IPS-18a (cell line): Measurements from ENCODE around the gene OPA1.
A peak's percentile ranks its signal among the peaks of the same experiment; 100 is the strongest.

Experiments used
- H3K27ac ChIP-seq: one replicate; pipeline ENCODE4 v1.5.1; 2013; ENCODE audit warnings: low read length
- H3K27me3 ChIP-seq: one replicate; pipeline ENCODE4 v1.6.1; 2013; ENCODE audit warnings: mild to moderate bottlenecking, low read length; ENCODE audit not compliant: control insufficient read depth, insufficient read depth
- H3K36me3 ChIP-seq: one replicate; pipeline ENCODE4 v1.6.1; 2013; ENCODE audit warnings: low read depth, low read length; ENCODE audit not compliant: control insufficient read depth
- H3K4me1 ChIP-seq: one replicate; pipeline ENCODE4 v1.6.1; 2013; ENCODE audit warnings: low read depth, low read length; ENCODE audit not compliant: control insufficient read depth
- H3K4me3 ChIP-seq: one replicate; pipeline ENCODE4 v1.5.1; 2013; ENCODE audit warnings: low read length
- H3K9ac ChIP-seq: one replicate; pipeline ENCODE4 v1.6.1; 2013; ENCODE audit warnings: mild to moderate bottlenecking, low read length, moderate library complexity
- H3K9me3 ChIP-seq: one replicate; pipeline ENCODE4 v1.6.1; 2013; ENCODE audit warnings: low read depth, low read length; ENCODE audit not compliant: control insufficient read depth

OPA1 gene

DNA sequence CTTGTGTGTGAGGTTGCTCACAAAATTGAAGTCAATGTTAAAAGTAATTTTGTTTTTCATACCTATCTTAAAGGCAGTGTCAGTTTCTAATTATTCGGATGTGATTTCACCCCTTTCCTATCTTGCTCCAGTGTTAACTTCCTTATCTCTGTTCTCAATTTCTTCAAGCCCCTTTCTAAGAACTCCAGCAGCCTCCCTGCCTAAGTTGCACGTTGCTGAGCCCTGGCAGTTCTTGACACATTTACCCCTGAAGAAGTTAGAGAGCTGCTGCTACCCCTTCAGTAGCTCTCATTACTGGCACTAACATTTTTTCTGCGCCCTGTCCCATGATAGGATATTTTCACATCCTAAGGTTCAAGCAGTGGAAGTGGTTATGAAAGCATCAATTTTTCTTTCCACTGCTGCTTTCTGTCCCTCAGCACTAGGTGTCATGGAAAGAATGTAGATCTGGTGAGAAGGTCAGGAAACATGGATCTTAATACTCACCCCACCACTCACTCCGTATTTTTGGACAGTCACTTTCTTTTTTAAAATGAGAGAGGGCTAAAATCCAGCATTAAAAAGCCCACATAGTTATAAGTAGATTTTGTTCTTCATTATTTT lies 62.9 kb downstream of the OPA1 start:
- Histone ChIP-seq H3K27ac (no peak overlapping the region), H3K4me1 (peaks cover 29% of the 10 kb centered on the region), H3K9me3 (no peaks in the 10 kb centered on the region), H3K27me3 (no peaks in the 10 kb centered on the region), H3K4me3 (no peak overlapping the region), H3K36me3 (peaks cover 26% of the 10 kb centered on the region), H3K9ac (no peak overlapping the region)

DNA sequence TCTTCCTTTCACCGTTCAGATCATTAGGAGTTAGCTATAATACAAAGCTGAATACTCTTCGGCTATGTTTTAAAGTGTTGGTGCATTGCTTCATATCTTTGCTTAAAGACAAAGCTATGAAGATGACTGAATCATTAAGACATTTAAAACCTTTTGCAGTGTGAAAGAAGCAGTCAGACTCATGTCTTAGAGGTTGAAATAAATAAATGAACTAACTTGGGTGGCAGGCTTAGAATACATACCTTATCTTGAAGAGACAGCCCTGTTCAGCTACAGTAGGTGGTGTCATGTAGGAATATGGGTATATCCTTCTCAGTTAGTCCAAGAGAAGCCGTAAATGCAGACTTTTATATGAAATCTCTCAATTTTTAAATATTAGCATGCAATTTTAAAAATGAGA lies 63.4 kb downstream of the OPA1 start:
- Histone ChIP-seq H3K27ac (no peak overlapping the region), H3K4me1 (peaks cover 33% of the 10 kb centered on the region), H3K4me3 (no peak overlapping the region), H3K9ac (no peak overlapping the region), H3K36me3 (peaks cover 27% of the 10 kb centered on the region), H3K9me3 (no peaks in the 10 kb centered on the region), H3K27me3 (no peaks in the 10 kb centered on the region)

DNA sequence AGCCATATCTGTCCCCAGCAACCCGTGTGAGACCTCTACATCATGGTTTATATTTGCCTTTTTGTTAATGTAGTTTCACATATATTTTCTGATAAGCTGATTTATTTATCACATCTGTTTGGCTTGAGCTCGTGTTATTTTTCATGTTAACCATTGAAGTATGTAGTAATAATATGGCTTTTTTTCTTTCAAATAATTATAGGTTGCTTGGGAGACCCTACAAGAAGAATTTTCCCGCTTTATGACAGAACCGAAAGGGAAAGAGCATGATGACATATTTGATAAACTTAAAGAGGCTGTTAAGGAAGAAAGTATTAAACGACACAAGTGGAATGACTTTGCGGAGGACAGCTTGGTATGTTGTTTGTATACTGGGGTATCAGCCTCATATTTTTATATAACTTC lies 63.9 kb downstream of the OPA1 start:
- no peak overlapping the region for H3K4me3 ChIP-seq
- H3K27me3 ChIP-seq = no peaks in the 10 kb centered on the region
- H3K9ac ChIP-seq = no peak overlapping the region
- no peaks in the 10 kb centered on the region for H3K9me3 ChIP-seq
- H3K36me3 ChIP-seq = peaks cover 31% of the 10 kb centered on the region
- H3K4me1 ChIP-seq = peaks cover 38% of the 10 kb centered on the region
- H3K27ac ChIP-seq = peak overlapping the region; percentile 29

GRCh38 chr3:193660171-193660570 lies 67.2 kb downstream of the OPA1 start:
- H3K9ac ChIP-seq = no peak overlapping the region
- H3K36me3 ChIP-seq = peaks cover 33% of the 10 kb centered on the region
- no peak overlapping the region for H3K27ac ChIP-seq
- no peak overlapping the region for H3K4me3 ChIP-seq
- peaks cover 43% of the 10 kb centered on the region for H3K4me1 ChIP-seq
- H3K9me3 ChIP-seq = no peaks in the 10 kb centered on the region
- no peaks in the 10 kb centered on the region for H3K27me3 ChIP-seq

DNA sequence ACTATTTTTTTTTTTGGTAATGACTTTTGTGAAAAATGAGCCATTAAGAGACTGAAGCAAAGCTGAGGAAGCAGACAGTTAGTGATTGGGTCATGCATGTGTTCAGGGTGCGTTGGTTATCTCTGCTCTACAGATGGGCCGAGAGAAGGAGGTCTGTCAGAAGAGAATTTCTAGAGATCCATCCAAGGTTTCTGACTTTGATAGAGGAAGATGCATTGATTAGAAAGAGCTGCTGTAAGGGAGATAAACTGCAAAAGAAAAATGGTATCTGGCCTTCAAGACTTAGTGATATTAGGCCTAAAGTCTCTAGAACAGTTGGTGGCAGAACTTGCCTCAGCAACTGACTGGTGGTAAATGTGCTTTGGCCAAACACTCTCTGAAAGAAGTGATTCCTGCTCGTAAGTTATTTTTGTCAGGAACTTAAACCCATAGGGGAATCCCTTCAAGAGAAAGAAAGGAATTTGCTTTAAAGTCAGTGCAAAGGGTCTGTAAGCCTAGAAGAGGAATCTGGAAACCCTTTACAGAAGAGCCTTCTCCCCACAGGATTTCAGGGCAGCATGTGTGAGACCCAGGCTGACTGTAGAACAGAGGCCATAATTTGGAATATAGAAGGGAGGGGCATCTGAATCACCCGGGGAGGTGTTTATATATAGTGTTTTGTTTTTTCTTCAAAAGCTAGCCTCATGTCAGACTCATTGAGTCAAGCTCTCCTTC lies 67.8 kb downstream of the OPA1 start:
- H3K36me3 ChIP-seq = peaks cover 37% of the 10 kb centered on the region
- H3K9ac ChIP-seq = no peak overlapping the region
- peaks cover 37% of the 10 kb centered on the region for H3K4me1 ChIP-seq
- no peak overlapping the region for H3K4me3 ChIP-seq
- H3K27me3 ChIP-seq = no peaks in the 10 kb centered on the region
- no peaks in the 10 kb centered on the region for H3K9me3 ChIP-seq
- no peak overlapping the region for H3K27ac ChIP-seq

DNA sequence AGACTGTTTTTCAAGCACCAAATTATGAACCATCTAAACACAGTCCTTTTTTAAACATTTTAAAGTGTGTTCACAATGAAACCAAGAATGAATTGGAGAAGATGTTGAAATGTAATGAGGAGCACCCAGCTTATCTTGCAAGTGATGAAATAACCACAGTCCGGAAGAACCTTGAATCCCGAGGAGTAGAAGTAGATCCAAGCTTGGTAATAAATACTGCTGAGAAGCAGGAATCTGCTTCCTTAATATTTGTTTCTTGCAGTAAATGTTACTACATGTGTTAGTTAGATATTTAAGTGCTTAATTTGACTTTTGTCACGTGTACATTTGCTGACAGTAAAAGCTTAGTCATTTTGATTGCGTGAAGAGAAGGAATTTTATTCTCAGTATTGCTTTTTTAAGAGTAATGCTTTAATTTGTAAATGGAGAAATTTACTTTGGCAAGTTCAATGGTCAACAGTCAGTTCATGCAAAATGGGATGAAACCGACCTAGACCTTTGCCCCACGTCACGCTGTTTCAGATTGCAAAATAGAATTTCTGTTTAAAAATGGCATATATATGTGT lies 69.8 kb downstream of the OPA1 start:
- H3K4me3 ChIP-seq = no peak overlapping the region
- H3K9me3 ChIP-seq = no peaks in the 10 kb centered on the region
- no peaks in the 10 kb centered on the region for H3K27me3 ChIP-seq
- H3K9ac ChIP-seq = no peak overlapping the region
- peaks cover 50% of the 10 kb centered on the region for H3K36me3 ChIP-seq
- peaks cover 19% of the 10 kb centered on the region for H3K4me1 ChIP-seq
- H3K27ac ChIP-seq = no peak overlapping the region

GRCh38 chr3:193665370-193665989 lies 72.5 kb downstream of the OPA1 start:
- peaks cover 51% of the 10 kb centered on the region for H3K36me3 ChIP-seq

GRCh38 chr3:193673845-193674244 lies 80.8 kb downstream of the OPA1 start:
- Histone ChIP-seq H3K9me3 (no peaks in the 10 kb centered on the region), H3K4me3 (no peak overlapping the region), H3K27me3 (no peaks in the 10 kb centered on the region), H3K36me3 (peaks cover 11% of the 10 kb centered on the region), H3K27ac (no peak overlapping the region), H3K4me1 (no peaks in the 10 kb centered on the region), H3K9ac (no peak overlapping the region)

More at GRCh38 chr3:193665370-193665989, 72.5 kb downstream of the OPA1 start:
- no peak overlapping the region for H3K9ac ChIP-seq
- H3K9me3 ChIP-seq = no peaks in the 10 kb centered on the region
- H3K4me1 ChIP-seq = peaks cover 19% of the 10 kb centered on the region
- H3K4me3 ChIP-seq = no peak overlapping the region
- no peak overlapping the region for H3K27ac ChIP-seq
- no peaks in the 10 kb centered on the region for H3K27me3 ChIP-seq

DNA sequence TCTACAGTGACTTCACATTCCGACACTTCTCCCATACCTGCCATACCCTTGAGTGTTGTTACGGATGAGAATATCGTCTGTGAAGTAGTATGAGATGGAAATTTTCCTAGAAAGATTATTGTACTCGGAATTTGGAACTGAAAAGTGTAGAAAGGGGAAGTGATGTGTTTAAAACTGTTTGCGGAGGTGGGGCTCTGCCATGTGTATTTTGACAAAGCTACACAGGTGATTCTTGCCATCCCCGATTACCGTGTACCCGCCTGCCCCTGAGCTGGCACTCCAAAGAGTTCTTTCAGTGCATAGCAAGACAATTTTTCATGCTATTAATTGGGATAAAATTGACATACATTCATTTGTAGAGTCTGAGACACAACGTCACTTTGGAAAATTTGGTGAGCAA lies 81.7 kb downstream of the OPA1 start:
- Histone ChIP-seq H3K4me1 (no peaks in the 10 kb centered on the region), H3K36me3 (peaks cover 2% of the 10 kb centered on the region), H3K9ac (no peak overlapping the region), H3K27ac (no peak overlapping the region), H3K9me3 (no peaks in the 10 kb centered on the region), H3K27me3 (no peaks in the 10 kb centered on the region), H3K4me3 (no peak overlapping the region)

DNA sequence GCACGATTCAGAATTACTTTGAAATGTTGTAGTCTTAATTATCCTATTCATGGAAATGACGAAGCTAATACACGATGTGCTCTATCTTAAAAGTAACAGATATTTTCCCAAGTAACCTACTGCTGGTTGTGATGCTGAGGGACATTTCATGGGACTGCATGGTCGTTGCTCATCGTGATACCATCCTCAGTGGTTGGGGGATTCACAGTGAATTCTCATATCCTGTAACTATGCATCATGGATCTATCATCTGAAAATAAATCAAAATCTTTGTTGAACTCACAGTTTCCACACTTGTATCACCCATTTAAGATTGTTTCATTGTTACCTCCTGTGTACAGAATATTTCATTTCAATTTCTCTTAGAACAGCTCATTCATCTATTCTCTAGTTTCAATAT lies 84.7 kb downstream of the OPA1 start:
- Histone ChIP-seq H3K27me3 (no peaks in the 10 kb centered on the region), H3K9ac (no peak overlapping the region), H3K4me3 (no peak overlapping the region)

DNA sequence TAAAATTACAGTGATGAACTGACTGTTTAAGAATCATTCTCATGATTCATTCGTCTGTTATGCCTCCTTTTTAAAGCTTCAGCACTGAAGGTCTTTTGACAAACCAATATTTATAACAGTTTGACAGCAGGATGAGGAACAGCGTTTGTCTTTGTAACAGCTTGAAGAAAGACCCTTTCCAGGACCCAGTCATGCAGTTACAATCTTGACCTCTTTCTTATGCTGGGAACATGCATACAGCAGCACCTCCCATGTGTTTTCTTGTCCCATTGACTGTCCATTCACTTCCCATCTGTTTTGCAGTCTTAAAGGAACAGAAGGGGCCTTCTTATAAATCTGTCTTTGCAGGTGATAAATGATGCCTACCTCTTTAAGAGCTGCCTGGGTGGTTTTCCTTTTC lies 87.2 kb downstream of the OPA1 start:
- Histone ChIP-seq H3K9me3 (no peaks in the 10 kb centered on the region), H3K27me3 (no peaks in the 10 kb centered on the region), H3K4me3 (no peak overlapping the region), H3K27ac (no peak overlapping the region), H3K9ac (no peak overlapping the region), H3K36me3 (no peaks in the 10 kb centered on the region), H3K4me1 (peaks cover 5% of the 10 kb centered on the region)

More for the DNA sequence above, 84.7 kb downstream of the OPA1 start:
- Histone ChIP-seq H3K9me3 (no peaks in the 10 kb centered on the region), H3K36me3 (no peaks in the 10 kb centered on the region), H3K27ac (no peak overlapping the region), H3K4me1 (peaks cover 5% of the 10 kb centered on the region)
